OCI-LY7 (cell line): ENCODE measurements around the gene MAP3K20. TPM values are rescaled to one million over a fixed set of nuclear protein-coding genes. Genes with fewer than 3 reads are reported as not detected.

Experiments
- BruUV-seq: library from RNA; stranded (reverse); fragments of 400-500 nt; replicated peaks from 2 replicates; lab custom pipeline; 2021; lab: Mats Ljungman, UMichigan
- CTCF ChIA-PET: fragments of 300-600 bp; sonication (Branson Sonifier 250); formaldehyde crosslinking; loops from one replicate; lab custom pipeline; 2022; ENCODE audit warnings: antibody characterized with exemption; ENCODE audit not compliant: unreplicated experiment; lab: Charles Lee
- POLR2A ChIA-PET: fragments of 300-600 bp; sonication (Branson Sonifier 250); formaldehyde crosslinking; loops from one replicate; lab custom pipeline; 2022; ENCODE audit warnings: antibody characterized with exemption; lab: Charles Lee
- DNase-seq: peaks from one replicate; pipeline ENCODE4 v3.0.0-alpha.2; 2015; ENCODE audit warnings: low spot score
- H2AFZ ChIP-seq: fragments of 200-600 bp; sonication (generic), shearing (Covaris generic); 2 replicates; pipeline ENCODE4 v1.6.1; 2014; ENCODE audit warnings: mild to moderate bottlenecking, antibody characterized with exemption, low read length, moderate library complexity
- H3K27ac ChIP-seq: fragments of 200-600 bp; sonication (generic); 2 replicates; pipeline ENCODE4 v1.5.1; 2014; ENCODE audit warnings: mixed run types, low read depth, mild to moderate bottlenecking, moderate library complexity, low read length, inconsistent platforms; ENCODE audit not compliant: poor library complexity, severe bottlenecking
- H3K36me3 ChIP-seq: fragments of 200-600 bp; sonication (generic); 2 replicates; pipeline ENCODE4 v1.6.1; 2014; ENCODE audit warnings: mild to moderate bottlenecking, antibody characterized with exemption, low read length, moderate library complexity, mixed read lengths; ENCODE audit not compliant: insufficient read depth
- H3K4me1 ChIP-seq: fragments of 200-600 bp; sonication (generic); 2 replicates; pipeline ENCODE4 v1.5.1; 2014; ENCODE audit warnings: mild to moderate bottlenecking, low read length; ENCODE audit not compliant: insufficient read depth, poor library complexity, severe bottlenecking
- H3K4me2 ChIP-seq: fragments of 200-600 bp; sonication (generic); 2 replicates; pipeline ENCODE4 v1.6.1; 2014; ENCODE audit warnings: mild to moderate bottlenecking, low read length
- H3K4me3 ChIP-seq: fragments of 200-600 bp; sonication (generic); 2 replicates; pipeline ENCODE4 v1.5.1; 2014; ENCODE audit warnings: mild to moderate bottlenecking, low read depth, low read length; ENCODE audit not compliant: poor library complexity, severe bottlenecking
- H3K79me2 ChIP-seq: fragments of 200-600 bp; sonication (generic); 2 replicates; pipeline ENCODE4 v1.6.1; 2016; ENCODE audit warnings: low read depth, mild to moderate bottlenecking, low read length, moderate library complexity, mixed read lengths; ENCODE audit not compliant: insufficient read depth
- H3K9me2 ChIP-seq: fragments of 200-600 bp; sonication (generic); 2 replicates; pipeline ENCODE4 v1.6.1; 2016; ENCODE audit warnings: mild to moderate bottlenecking, low read length, mixed read lengths; ENCODE audit not compliant: insufficient read depth
- H3K9me3 ChIP-seq: fragments of 200-600 bp; sonication (generic); 2 replicates; pipeline ENCODE4 v1.6.1; 2014; ENCODE audit warnings: mild to moderate bottlenecking, mixed run types, low read length, mixed read lengths
- H4K20me1 ChIP-seq: fragments of 200-600 bp; sonication (generic); 2 replicates; pipeline ENCODE4 v1.6.1; 2014; ENCODE audit warnings: mild to moderate bottlenecking, antibody characterized with exemption, low read length, moderate library complexity, mixed read lengths; ENCODE audit not compliant: insufficient read depth
- CTCF ChIP-seq: fragments of 200-600 bp; sonication (generic); conservative IDR thresholded peaks from 2 replicates; pipeline ENCODE4 v1.5.1; 2014; ENCODE audit warnings: mild to moderate bottlenecking, antibody characterized with exemption, low read length, moderate library complexity, mixed read lengths
- EZH2phosphoT487 ChIP-seq: fragments of 200-600 bp; sonication (generic); IDR thresholded peaks from 2 replicates; pipeline ENCODE4 v1.6.1; 2018; ENCODE audit warnings: low read depth, borderline replicate concordance, mild to moderate bottlenecking, mixed run types, antibody characterized with exemption, low read length, moderate library complexity, mixed read lengths
- intact Hi-C: fragments of 100-400 bp; cut with micrococcal nuclease; formaldehyde crosslinking; loops from one replicate; pipeline ENCODE4 v1.10.0; 2022; ENCODE audit not compliant: unreplicated experiment
- total RNA-seq, 2 experiments: library from RNA; depleted of rRNA in 1 of 2; stranded (reverse); fragments of >200 nt in 1 of 2; shearing (Covaris generic) in 1 of 2; gene quantifications; 2 replicates each; pipeline ENCODE4 v1.2.3, GENCODE V29; 2014 to 2022

Gene MAP3K20
- total RNA-seq, 2 experiments from 2014 or later: 8.2 to 17.9 TPM

GRCh38 chr2:173264151-173264550, 188.5 kb downstream of the MAP3K20 start:
- H3K4me2 ChIP-seq: peak overlapping the region; percentile 52
- CTCF ChIA-PET: no interaction called here

GRCh38 chr2:173264603-173265366, 189.1 kb downstream of the MAP3K20 start:
- Histone ChIP-seq H3K9me2 (no peaks in the 10 kb centered on the region), H3K4me2 (peak overlapping the region; percentile 52), H2AFZ (peak overlapping the region; percentile 90), H3K27ac (peak overlapping the region; percentile 54), H3K4me3 (peak overlapping the region; percentile 36), H3K36me3 (peaks cover 5% of the 10 kb centered on the region; the same call in 1 of the 2 replicates), H3K4me1 (peaks cover 15% of the 10 kb centered on the region), H3K79me2 (no peaks in the 10 kb centered on the region), H4K20me1 (no peaks in the 10 kb centered on the region), H3K9me3 (no peaks in the 10 kb centered on the region)
- no peak for TF ChIP-seq CTCF
- TF ChIP-seq EZH2phosphoT487: no peak
- ChIA-PET CTCF (interaction anchor here (0.7 to 1.0 kb wide), 2 partner anchors 12 to 19 kb away, joined by 3 read pairs; no protein-coding TSS in a partner anchor), POLR2A (interaction anchor here (0.5 to 3.6 kb wide), 8 partner anchors 9 to 1331 kb away, joined by 3 to 16 read pairs (median 3); no protein-coding TSS in a partner anchor)
- intact Hi-C loops: loop anchor here (2.0 kb wide), 1 partner anchor 86 kb away; no protein-coding TSS in a partner anchor
- DNase-seq: peak; percentile 80
- BruUV-seq: no TSS peak

More at GRCh38 chr2:173264151-173264550, 188.5 kb downstream of the MAP3K20 start:
- no peak for DNase-seq
- peaks cover 15% of the 10 kb centered on the region for H3K4me1 ChIP-seq
- no peaks in the 10 kb centered on the region for H3K9me3 ChIP-seq
- POLR2A ChIA-PET: interaction anchor here (3.6 kb wide), 1 partner anchor 12 kb away, joined by 16 read pairs; no protein-coding TSS in a partner anchor
- H2AFZ ChIP-seq: peak overlapping the region; percentile 90
- no TSS peak for BruUV-seq
- peaks cover 5% of the 10 kb centered on the region; the same call in 1 of the 2 replicates for H3K36me3 ChIP-seq
- no peaks in the 10 kb centered on the region for H4K20me1 ChIP-seq
- H3K4me3 ChIP-seq: peak overlapping the region; percentile 36
- no peaks in the 10 kb centered on the region for H3K9me2 ChIP-seq
- no peaks in the 10 kb centered on the region for H3K79me2 ChIP-seq
- intact Hi-C loops: loop anchor here (2.0 kb wide), 1 partner anchor 87 kb away; no protein-coding TSS in a partner anchor
- no peak for TF ChIP-seq CTCF
- no peak for TF ChIP-seq EZH2phosphoT487
- peak overlapping the region; percentile 54 for H3K27ac ChIP-seq
